Panc1 (cell line): Measurements from ENCODE around the gene SMAD5. TPM values are rescaled to one million over a fixed set of nuclear protein-coding genes. Genes with fewer than 3 reads are reported as not detected.
A peak's percentile ranks its signal among the peaks of the same experiment; 100 is the strongest.

Source experiments
- ATAC-seq: fragments of 200-7000 bp; cut with Tn5 transposase; 2 replicates; pipeline ENCODE4 v1.9.1; 2020; ENCODE audit warnings: mild to moderate bottlenecking, moderate library complexity
- BruUV-seq: library from RNA; stranded (reverse); fragments of 400-500 nt; replicated peaks from 2 replicates; lab custom pipeline; 2021; lab: Mats Ljungman, UMichigan
- CTCF ChIA-PET: fragments of 300-600 bp; sonication (Branson Sonifier 250); formaldehyde crosslinking; loops from one replicate; lab custom pipeline; 2022; ENCODE audit warnings: antibody characterized with exemption; lab: Charles Lee
- POLR2A ChIA-PET: fragments of 300-600 bp; sonication (Branson Sonifier 250); formaldehyde crosslinking; loops from one replicate; lab custom pipeline; 2022; ENCODE audit warnings: antibody characterized with exemption; lab: Charles Lee
- DNase-seq: peaks from one replicate; pipeline ENCODE4 v3.0.0-alpha.2; 2010; ENCODE audit warnings: low read depth, low spot score
- H3K27ac ChIP-seq: 2 replicates; pipeline ENCODE4 v1.5.1; 2011; ENCODE audit warnings: mild to moderate bottlenecking, low read length, inconsistent platforms
- H3K27me3 ChIP-seq: fragments of 200-500 bp; sonication (Bioruptor generic); 2 replicates; pipeline ENCODE4 v1.6.0; 2014; ENCODE audit warnings: low read length, inconsistent platforms; ENCODE audit not compliant: control insufficient read depth, insufficient read depth
- H3K36me3 ChIP-seq: fragments of 200-500 bp; sonication (Bioruptor generic); 2 replicates; pipeline ENCODE4 v1.5.1; 2014; ENCODE audit warnings: inconsistent platforms, mild to moderate bottlenecking, low read length, moderate library complexity; ENCODE audit not compliant: control insufficient read depth, insufficient read depth
- H3K4me1 ChIP-seq: 2 replicates; pipeline ENCODE4 v1.5.1; 2011; ENCODE audit warnings: inconsistent platforms, mild to moderate bottlenecking, low read length, moderate library complexity; ENCODE audit not compliant: control insufficient read depth, insufficient read depth
- H3K4me3 ChIP-seq, 2 experiments: 2 replicates each; pipeline ENCODE4 v1.5.1; 2011 to 2012; ENCODE audit warnings: low read depth in 2 of 2, low read length in 2 of 2, mild to moderate bottlenecking in 2 of 2, inconsistent platforms in 1 of 2, moderate library complexity in 1 of 2
- H3K9me3 ChIP-seq: fragments of 200-500 bp; sonication (Bioruptor generic); 2 replicates; pipeline ENCODE4 v1.5.1; 2014; ENCODE audit warnings: low read depth, mild to moderate bottlenecking, inconsistent platforms, low read length, moderate library complexity; ENCODE audit not compliant: control insufficient read depth, insufficient read depth
- CTCF ChIP-seq: fragments of 450-650 bp; IDR thresholded peaks from 2 replicates; pipeline ENCODE4 v1.5.1; 2017; ENCODE audit warnings: mild to moderate bottlenecking
- POLR2AphosphoS5 ChIP-seq: IDR thresholded peaks from 2 replicates; pipeline ENCODE4 v1.6.1; 2012; ENCODE audit warnings: mild to moderate bottlenecking, low read depth, low read length, moderate library complexity
- SIN3A ChIP-seq: IDR thresholded peaks from 2 replicates; pipeline ENCODE4 v1.6.1; 2012; ENCODE audit warnings: low read depth, mild to moderate bottlenecking, low read length, moderate library complexity, borderline replicate concordance; ENCODE audit not compliant: insufficient read depth
- TCF7L2 ChIP-seq: IDR thresholded peaks from 2 replicates; pipeline ENCODE4 v1.6.1; 2011; ENCODE audit warnings: mild to moderate bottlenecking, low read depth, low read length, inconsistent platforms
- in situ Hi-C: cut with HindIII; loops from 2 replicates; pipeline ENCODE4 v1.10.0; 2016; ENCODE audit warnings: low sequenced_read_pairs, low pct_unique_long_range_greater_than_20kb
- intact Hi-C: fragments of 100-400 bp; cut with micrococcal nuclease; formaldehyde crosslinking; loops from one replicate; pipeline ENCODE4 v1.10.0; 2022; ENCODE audit not compliant: unreplicated experiment
- total RNA-seq: library from RNA; stranded (reverse); gene quantifications from one replicate; pipeline ENCODE4 v1.2.1, GENCODE V29; 2021; ENCODE audit not compliant: unreplicated experiment
- TF ChIP-seq, protein P1 (sequence below), 2 experiments: IDR thresholded peaks; 2 replicates each; pipeline ENCODE4 v1.6.1; 2011 to 2012; ENCODE audit warnings: low read depth in 2 of 2, control low read depth in 1 of 2, low read length in 1 of 2, mild to moderate bottlenecking in 1 of 2, moderate library complexity in 1 of 2; ENCODE audit not compliant: insufficient read depth in 1 of 2

SMAD5 gene
- total RNA-seq, 1 experiment from 2014 or later = 61.5 TPM

DNA sequence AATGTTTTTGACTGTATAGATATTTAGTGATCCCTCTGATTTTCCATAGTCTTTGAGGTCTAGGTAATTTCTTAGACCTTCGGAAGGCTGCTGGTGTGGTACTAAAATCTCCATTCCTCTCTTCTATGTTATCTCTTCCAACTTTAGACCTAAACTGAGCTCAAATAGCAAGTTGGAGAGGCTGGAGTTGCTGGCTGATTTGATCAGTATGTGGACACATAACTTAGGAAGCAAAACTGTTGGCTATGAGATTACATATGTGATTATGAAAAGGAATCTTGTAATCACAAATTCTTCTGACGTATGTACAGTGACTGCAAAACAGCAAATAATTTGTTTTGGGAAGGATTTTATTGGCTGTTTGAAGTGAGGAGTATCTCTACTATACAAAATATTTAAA lies 2.1 kb upstream of the SMAD5 start:
- TF ChIP-seq SIN3A (no peak), CTCF (no peak), TCF7L2 (no peak), POLR2AphosphoS5 (no peak)
- TF ChIP-seq, protein P1, sequence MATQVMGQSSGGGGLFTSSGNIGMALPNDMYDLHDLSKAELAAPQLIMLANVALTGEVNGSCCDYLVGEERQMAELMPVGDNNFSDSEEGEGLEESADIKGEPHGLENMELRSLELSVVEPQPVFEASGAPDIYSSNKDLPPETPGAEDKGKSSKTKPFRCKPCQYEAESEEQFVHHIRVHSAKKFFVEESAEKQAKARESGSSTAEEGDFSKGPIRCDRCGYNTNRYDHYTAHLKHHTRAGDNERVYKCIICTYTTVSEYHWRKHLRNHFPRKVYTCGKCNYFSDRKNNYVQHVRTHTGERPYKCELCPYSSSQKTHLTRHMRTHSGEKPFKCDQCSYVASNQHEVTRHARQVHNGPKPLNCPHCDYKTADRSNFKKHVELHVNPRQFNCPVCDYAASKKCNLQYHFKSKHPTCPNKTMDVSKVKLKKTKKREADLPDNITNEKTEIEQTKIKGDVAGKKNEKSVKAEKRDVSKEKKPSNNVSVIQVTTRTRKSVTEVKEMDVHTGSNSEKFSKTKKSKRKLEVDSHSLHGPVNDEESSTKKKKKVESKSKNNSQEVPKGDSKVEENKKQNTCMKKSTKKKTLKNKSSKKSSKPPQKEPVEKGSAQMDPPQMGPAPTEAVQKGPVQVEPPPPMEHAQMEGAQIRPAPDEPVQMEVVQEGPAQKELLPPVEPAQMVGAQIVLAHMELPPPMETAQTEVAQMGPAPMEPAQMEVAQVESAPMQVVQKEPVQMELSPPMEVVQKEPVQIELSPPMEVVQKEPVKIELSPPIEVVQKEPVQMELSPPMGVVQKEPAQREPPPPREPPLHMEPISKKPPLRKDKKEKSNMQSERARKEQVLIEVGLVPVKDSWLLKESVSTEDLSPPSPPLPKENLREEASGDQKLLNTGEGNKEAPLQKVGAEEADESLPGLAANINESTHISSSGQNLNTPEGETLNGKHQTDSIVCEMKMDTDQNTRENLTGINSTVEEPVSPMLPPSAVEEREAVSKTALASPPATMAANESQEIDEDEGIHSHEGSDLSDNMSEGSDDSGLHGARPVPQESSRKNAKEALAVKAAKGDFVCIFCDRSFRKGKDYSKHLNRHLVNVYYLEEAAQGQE (IDR thresholded peaks at IDR 0.05; ENCODE audit: insufficient read depth in 1 of 2, low read depth in 2 of 2, low read length in 1 of 2) = no peak
- Histone ChIP-seq H3K9me3 (no peaks in the 10 kb centered on the region), H3K4me3 (no peak overlapping the region), H3K27ac (no peak overlapping the region), H3K4me1 (peaks cover 20% of the 10 kb centered on the region; the same call in 1 of the 2 replicates), H3K36me3 (no peaks in the 10 kb centered on the region; the same call in 1 of the 2 replicates), H3K27me3 (no peaks in the 10 kb centered on the region)
- no TSS peak for BruUV-seq
- in situ Hi-C loops = no loop called here
- no peak for DNase-seq
- ATAC-seq = no peak
- ChIA-PET CTCF (no interaction called here), POLR2A (no interaction called here)
- intact Hi-C loops = no loop called here

GRCh38 chr5:136132087-136132486 lies 558 bp upstream of the SMAD5 start:
- Histone ChIP-seq H3K36me3 (no peaks in the 10 kb centered on the region; the same call in 1 of the 2 replicates), H3K27ac (peak overlapping the region; percentile 85), H3K27me3 (no peaks in the 10 kb centered on the region), H3K4me3 (peak overlapping the region; percentile 83 to 90), H3K4me1 (peaks cover 23% of the 10 kb centered on the region; the same call in 1 of the 2 replicates), H3K9me3 (no peaks in the 10 kb centered on the region)
- TF ChIP-seq TCF7L2 = no peak
- TF ChIP-seq, protein P1 (IDR thresholded peaks at IDR 0.05; ENCODE audit: insufficient read depth in 1 of 2, low read depth in 2 of 2, low read length in 1 of 2) = no peak
- no peak for TF ChIP-seq CTCF
- TF ChIP-seq POLR2AphosphoS5 = no peak
- TF ChIP-seq SIN3A = no peak
- intact Hi-C loops (no loop called here), in situ Hi-C loops (no loop called here)
- BruUV-seq = no TSS peak
- CTCF ChIA-PET = interaction anchor here (0.7 kb wide), 1 partner anchor 74 kb away, joined by 4 read pairs; no protein-coding TSS in a partner anchor
- ATAC-seq (peak; percentile 60), DNase-seq (peak; percentile 2)
- POLR2A ChIA-PET = no interaction called here
